HepG2 (cell line): Measurements from ENCODE around the gene SPATA25. TPM values are rescaled to one million over a fixed set of nuclear protein-coding genes. Genes with fewer than 3 reads are reported as not detected.
A peak's percentile ranks its signal among the peaks of the same experiment; 100 is the strongest.

Source experiments
- ASH2L ChIP-seq: fragments of 300-600, 200-600 bp; sonication (generic); IDR thresholded peaks from 2 replicates; pipeline ENCODE4 v1.7.0; 2017; ENCODE audit warnings: low read depth, mild to moderate bottlenecking, moderate library complexity, mixed read lengths, low read length; ENCODE audit not compliant: insufficient read length
- BRD4 ChIP-seq: sonication (generic); formaldehyde crosslinking; IDR thresholded peaks from 2 replicates; pipeline ENCODE4 v1.4.0; 2020; ENCODE audit warnings: missing genetic modification reagents
- IKZF4 ChIP-seq: sonication (generic); formaldehyde crosslinking; IDR thresholded peaks from 2 replicates; pipeline ENCODE4 v1.5.1; 2020; ENCODE audit warnings: borderline replicate concordance, mild to moderate bottlenecking, low read depth, missing genetic modification reagents; ENCODE audit errors: not compliant biosample characterization
- KLF9 ChIP-seq: IDR thresholded peaks from 2 replicates; pipeline ENCODE4 v1.6.1; 2016; ENCODE audit warnings: low read depth
- NFYC ChIP-seq: IDR thresholded peaks from 2 replicates; pipeline ENCODE4 v1.6.1; 2016; ENCODE audit warnings: missing genetic modification reagents, missing compliant biosample characterization
- ONECUT2 ChIP-seq: sonication (generic); formaldehyde crosslinking; IDR thresholded peaks from 2 replicates; pipeline ENCODE4 v1.4.0; 2020; ENCODE audit warnings: missing genetic modification reagents
- PAF1 ChIP-seq: IDR thresholded peaks from 2 replicates; pipeline ENCODE4 v1.6.1; 2016; ENCODE audit warnings: missing genetic modification reagents, missing compliant biosample characterization
- PRPF4 ChIP-seq: fragments of 200-400 bp; formaldehyde crosslinking; IDR thresholded peaks from 2 replicates; pipeline ENCODE4 v1.6.1; 2016; ENCODE audit warnings: low read length, low read depth; ENCODE audit not compliant: poor library complexity, severe bottlenecking
- PTBP1 ChIP-seq: fragments of 200-400 bp; formaldehyde crosslinking; IDR thresholded peaks from 2 replicates; pipeline ENCODE4 v1.6.1; 2018; ENCODE audit warnings: low read length, low read depth; ENCODE audit not compliant: poor library complexity, severe bottlenecking
- SRY ChIP-seq: sonication (generic); formaldehyde crosslinking; IDR thresholded peaks from 2 replicates; pipeline ENCODE4 v1.8.0; 2022; ENCODE audit warnings: mild to moderate bottlenecking, missing genetic modification reagents
- ZBTB4 ChIP-seq: sonication (generic); formaldehyde crosslinking; IDR thresholded peaks from 2 replicates; pipeline ENCODE4 v1.4.0; 2020; ENCODE audit warnings: missing genetic modification reagents, mild to moderate bottlenecking, borderline replicate concordance
- ZFAT ChIP-seq: sonication (generic); formaldehyde crosslinking; conservative IDR thresholded peaks from 2 replicates; pipeline ENCODE4 v1.8.1; 2023; ENCODE audit warnings: missing genetic modification reagents, inconsistent platforms
- ZFP90 ChIP-seq: sonication (generic); formaldehyde crosslinking; IDR thresholded peaks from 2 replicates; pipeline ENCODE4 v1.8.0; 2022; ENCODE audit warnings: missing genetic modification reagents, mild to moderate bottlenecking, inconsistent platforms, borderline replicate concordance
- ZNF343 ChIP-seq: sonication (generic); formaldehyde crosslinking; IDR thresholded peaks from 2 replicates; pipeline ENCODE4 v1.4.0; 2020; ENCODE audit warnings: mild to moderate bottlenecking, missing genetic modification reagents
- ZNF432 ChIP-seq: sonication (generic); formaldehyde crosslinking; IDR thresholded peaks from 2 replicates; pipeline ENCODE4 v1.5.0; 2020; ENCODE audit warnings: missing genetic modification reagents, mild to moderate bottlenecking, borderline replicate concordance
- ZNF512 ChIP-seq: sonication (generic); formaldehyde crosslinking; IDR thresholded peaks from 2 replicates; pipeline ENCODE4 v1.4.0; 2020; ENCODE audit warnings: mild to moderate bottlenecking, missing genetic modification reagents
- ZNF577 ChIP-seq: sonication (generic); formaldehyde crosslinking; IDR thresholded peaks from 2 replicates; pipeline ENCODE4 v1.4.0; 2020; ENCODE audit warnings: mild to moderate bottlenecking, low read depth, missing genetic modification reagents, borderline replicate concordance
- ZNF687 ChIP-seq: sonication (generic); formaldehyde crosslinking; IDR thresholded peaks from 2 replicates; pipeline ENCODE4 v1.5.1; 2020; ENCODE audit warnings: mild to moderate bottlenecking, missing genetic modification reagents, moderate library complexity
- ZNF777 ChIP-seq: sonication (generic); formaldehyde crosslinking; IDR thresholded peaks from 2 replicates; pipeline ENCODE4 v1.4.0; 2020; ENCODE audit warnings: missing genetic modification reagents
- ZNF792 ChIP-seq: IDR thresholded peaks from 2 replicates; pipeline ENCODE4 v1.6.1; 2016
- polyA plus RNA-seq, 8 experiments: library from polyadenylated mRNA; depleted of rRNA in 3 of 8; stranded (reverse) in 7 of 8; unstranded in 1 of 8; fragments of >200 nt; fragmentation: Illumina TruSeq in 4 of 8; extraction: Trizol in 4 of 8; gene quantifications; 2 replicates each; pipeline versions ENCODE4 v1.2.1 to v1.2.3, GENCODE V29; 2011 to 2016; ENCODE audit warnings: low read depth in 4 of 8, missing spikeins in 1 of 8, mixed read lengths in 1 of 8; ENCODE audit not compliant: insufficient read depth in 1 of 8
- total RNA-seq, 5 experiments: library from RNA; depleted of rRNA; stranded (reverse); fragments of >200 nt; fragmentation: Illumina TruSeq; extraction: Trizol; gene quantifications; 2 replicates each; pipeline ENCODE4 v1.2.3, GENCODE V29; 2016; ENCODE audit warnings: low read depth in 1 of 5

The SPATA25 gene
- total and polyA plus RNA-seq, 2 of the 13 experiments (the other 11 are each of a cell fraction or from before 2014, with no cell fraction given) = 4.8 to 7.6 TPM

- TF ChIP-seq ZNF687 = peak; percentile 26; the same call in 1 of the 2 replicates
- TF ChIP-seq ZNF512 (CRISPR knock-in tag) = no peak
- no peak for TF ChIP-seq SRY (CRISPR knock-in tag)
- TF ChIP-seq PTBP1 = no peak
- no peak for TF ChIP-seq ZFAT
- TF ChIP-seq ZNF343 (CRISPR knock-in tag) = no peak
- no peak for TF ChIP-seq NFYC (CRISPR knock-in tag)
- no peak for TF ChIP-seq PAF1 (CRISPR knock-in tag)
- no peak for TF ChIP-seq ZNF792 (CRISPR knock-in tag)
- no peak for TF ChIP-seq ZNF577 (CRISPR knock-in tag)
- TF ChIP-seq ZNF777 (CRISPR knock-in tag) = no peak
- TF ChIP-seq KLF9 (CRISPR knock-in tag) = no peak
- no peak for TF ChIP-seq BRD4 (CRISPR knock-in tag)
- no peak for TF ChIP-seq IKZF4 (CRISPR knock-in tag)
- TF ChIP-seq ZBTB4 (CRISPR knock-in tag) = 0 out of 2 replicates have a peak, but pooled peaks have one; percentile 34
- TF ChIP-seq ASH2L = no peak
- TF ChIP-seq ONECUT2 (CRISPR knock-in tag) = no peak
- TF ChIP-seq ZFP90 (CRISPR knock-in tag) = 0 out of 2 replicates have a peak, but pooled peaks have one; percentile 35
- no peak for TF ChIP-seq ZNF432 (CRISPR knock-in tag)
- TF ChIP-seq PRPF4 = no peak
Measured at GRCh38 chr20:45925821-45926506, 38.5 kb upstream of the SPATA25 start (continued).
